ENCODE results near the gene STX8.

The STX8 gene

DNA sequence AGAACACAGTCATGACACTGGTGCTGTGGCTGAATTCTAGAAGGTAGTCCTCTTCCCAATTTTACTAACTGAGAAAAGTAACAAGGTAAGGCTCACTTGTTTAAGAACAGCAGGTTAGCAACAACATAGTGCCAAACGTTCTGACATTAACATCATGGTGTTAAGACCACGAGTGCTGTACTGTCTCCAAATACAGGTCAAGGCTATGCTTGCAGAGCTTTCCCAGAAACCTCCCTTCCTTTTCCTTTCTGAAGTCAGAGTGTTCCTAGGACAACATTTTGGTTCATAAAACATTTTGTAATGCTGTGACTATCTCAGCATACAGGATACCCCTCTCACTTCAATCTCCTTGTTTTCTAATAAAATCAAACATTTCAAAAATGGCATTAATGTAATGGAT lies 144.0 kb downstream of the STX8 start:
- TF ChIP-seq GLIS3 (CRISPR knock-in tag; IDR thresholded peaks at IDR 0.05) = no peak
- no peak for TF ChIP-seq ZNF70 (CRISPR knock-in tag; IDR thresholded peaks at IDR 0.05)
- TF ChIP-seq PPARA (CRISPR knock-in tag; IDR thresholded peaks at IDR 0.05; ENCODE audit: borderline replicate concordance) = no peak
- no peak for TF ChIP-seq SNAI2 (CRISPR knock-in tag; IDR thresholded peaks at IDR 0.05)
- TF ChIP-seq ZFP30 (CRISPR knock-in tag; IDR thresholded peaks at IDR 0.05) = no peak
- no peak for TF ChIP-seq ZFP3 (CRISPR knock-in tag; IDR thresholded peaks at IDR 0.05)
- no peak for TF ChIP-seq ARNTL (CRISPR knock-in tag; IDR thresholded peaks at IDR 0.05; ENCODE audit: borderline replicate concordance, low read depth)
- no peak for TF ChIP-seq ISL1 (CRISPR knock-in tag; IDR thresholded peaks at IDR 0.05)
- no peak for TF ChIP-seq CSDC2 (CRISPR knock-in tag; IDR thresholded peaks at IDR 0.05)
- no peak for TF ChIP-seq OSR1 (CRISPR knock-in tag; IDR thresholded peaks at IDR 0.05)
- TF ChIP-seq, protein P1, sequence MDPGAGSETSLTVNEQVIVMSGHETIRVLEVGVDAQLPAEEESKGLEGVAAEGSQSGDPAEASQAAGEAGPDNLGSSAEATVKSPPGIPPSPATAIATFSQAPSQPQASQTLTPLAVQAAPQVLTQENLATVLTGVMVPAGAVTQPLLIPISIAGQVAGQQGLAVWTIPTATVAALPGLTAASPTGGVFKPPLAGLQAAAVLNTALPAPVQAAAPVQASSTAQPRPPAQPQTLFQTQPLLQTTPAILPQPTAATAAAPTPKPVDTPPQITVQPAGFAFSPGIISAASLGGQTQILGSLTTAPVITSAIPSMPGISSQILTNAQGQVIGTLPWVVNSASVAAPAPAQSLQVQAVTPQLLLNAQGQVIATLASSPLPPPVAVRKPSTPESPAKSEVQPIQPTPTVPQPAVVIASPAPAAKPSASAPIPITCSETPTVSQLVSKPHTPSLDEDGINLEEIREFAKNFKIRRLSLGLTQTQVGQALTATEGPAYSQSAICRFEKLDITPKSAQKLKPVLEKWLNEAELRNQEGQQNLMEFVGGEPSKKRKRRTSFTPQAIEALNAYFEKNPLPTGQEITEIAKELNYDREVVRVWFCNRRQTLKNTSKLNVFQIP (CRISPR knock-in tag; IDR thresholded peaks at IDR 0.05; ENCODE audit: borderline replicate concordance, low read depth) = no peak
- TF ChIP-seq, protein P2, sequence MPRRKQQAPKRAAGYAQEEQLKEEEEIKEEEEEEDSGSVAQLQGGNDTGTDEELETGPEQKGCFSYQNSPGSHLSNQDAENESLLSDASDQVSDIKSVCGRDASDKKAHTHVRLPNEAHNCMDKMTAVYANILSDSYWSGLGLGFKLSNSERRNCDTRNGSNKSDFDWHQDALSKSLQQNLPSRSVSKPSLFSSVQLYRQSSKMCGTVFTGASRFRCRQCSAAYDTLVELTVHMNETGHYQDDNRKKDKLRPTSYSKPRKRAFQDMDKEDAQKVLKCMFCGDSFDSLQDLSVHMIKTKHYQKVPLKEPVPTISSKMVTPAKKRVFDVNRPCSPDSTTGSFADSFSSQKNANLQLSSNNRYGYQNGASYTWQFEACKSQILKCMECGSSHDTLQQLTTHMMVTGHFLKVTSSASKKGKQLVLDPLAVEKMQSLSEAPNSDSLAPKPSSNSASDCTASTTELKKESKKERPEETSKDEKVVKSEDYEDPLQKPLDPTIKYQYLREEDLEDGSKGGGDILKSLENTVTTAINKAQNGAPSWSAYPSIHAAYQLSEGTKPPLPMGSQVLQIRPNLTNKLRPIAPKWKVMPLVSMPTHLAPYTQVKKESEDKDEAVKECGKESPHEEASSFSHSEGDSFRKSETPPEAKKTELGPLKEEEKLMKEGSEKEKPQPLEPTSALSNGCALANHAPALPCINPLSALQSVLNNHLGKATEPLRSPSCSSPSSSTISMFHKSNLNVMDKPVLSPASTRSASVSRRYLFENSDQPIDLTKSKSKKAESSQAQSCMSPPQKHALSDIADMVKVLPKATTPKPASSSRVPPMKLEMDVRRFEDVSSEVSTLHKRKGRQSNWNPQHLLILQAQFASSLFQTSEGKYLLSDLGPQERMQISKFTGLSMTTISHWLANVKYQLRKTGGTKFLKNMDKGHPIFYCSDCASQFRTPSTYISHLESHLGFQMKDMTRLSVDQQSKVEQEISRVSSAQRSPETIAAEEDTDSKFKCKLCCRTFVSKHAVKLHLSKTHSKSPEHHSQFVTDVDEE (CRISPR knock-in tag; IDR thresholded peaks at IDR 0.05) = no peak
- TF ChIP-seq, protein P3, sequence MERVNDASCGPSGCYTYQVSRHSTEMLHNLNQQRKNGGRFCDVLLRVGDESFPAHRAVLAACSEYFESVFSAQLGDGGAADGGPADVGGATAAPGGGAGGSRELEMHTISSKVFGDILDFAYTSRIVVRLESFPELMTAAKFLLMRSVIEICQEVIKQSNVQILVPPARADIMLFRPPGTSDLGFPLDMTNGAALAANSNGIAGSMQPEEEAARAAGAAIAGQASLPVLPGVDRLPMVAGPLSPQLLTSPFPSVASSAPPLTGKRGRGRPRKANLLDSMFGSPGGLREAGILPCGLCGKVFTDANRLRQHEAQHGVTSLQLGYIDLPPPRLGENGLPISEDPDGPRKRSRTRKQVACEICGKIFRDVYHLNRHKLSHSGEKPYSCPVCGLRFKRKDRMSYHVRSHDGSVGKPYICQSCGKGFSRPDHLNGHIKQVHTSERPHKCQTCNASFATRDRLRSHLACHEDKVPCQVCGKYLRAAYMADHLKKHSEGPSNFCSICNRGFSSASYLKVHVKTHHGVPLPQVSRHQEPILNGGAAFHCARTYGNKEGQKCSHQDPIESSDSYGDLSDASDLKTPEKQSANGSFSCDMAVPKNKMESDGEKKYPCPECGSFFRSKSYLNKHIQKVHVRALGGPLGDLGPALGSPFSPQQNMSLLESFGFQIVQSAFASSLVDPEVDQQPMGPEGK (CRISPR knock-in tag; IDR thresholded peaks at IDR 0.05; ENCODE audit: borderline replicate concordance) = no peak
- no peak for TF ChIP-seq TOX (CRISPR knock-in tag; IDR thresholded peaks at IDR 0.05; ENCODE audit: borderline replicate concordance)
- TF ChIP-seq ZNF8 (CRISPR knock-in tag; IDR thresholded peaks at IDR 0.05) = no peak
- TF ChIP-seq, protein P4, sequence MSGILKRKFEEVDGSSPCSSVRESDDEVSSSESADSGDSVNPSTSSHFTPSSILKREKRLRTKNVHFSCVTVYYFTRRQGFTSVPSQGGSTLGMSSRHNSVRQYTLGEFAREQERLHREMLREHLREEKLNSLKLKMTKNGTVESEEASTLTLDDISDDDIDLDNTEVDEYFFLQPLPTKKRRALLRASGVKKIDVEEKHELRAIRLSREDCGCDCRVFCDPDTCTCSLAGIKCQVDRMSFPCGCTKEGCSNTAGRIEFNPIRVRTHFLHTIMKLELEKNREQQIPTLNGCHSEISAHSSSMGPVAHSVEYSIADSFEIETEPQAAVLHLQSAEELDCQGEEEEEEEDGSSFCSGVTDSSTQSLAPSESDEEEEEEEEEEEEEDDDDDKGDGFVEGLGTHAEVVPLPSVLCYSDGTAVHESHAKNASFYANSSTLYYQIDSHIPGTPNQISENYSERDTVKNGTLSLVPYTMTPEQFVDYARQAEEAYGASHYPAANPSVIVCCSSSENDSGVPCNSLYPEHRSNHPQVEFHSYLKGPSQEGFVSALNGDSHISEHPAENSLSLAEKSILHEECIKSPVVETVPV (CRISPR knock-in tag; IDR thresholded peaks at IDR 0.05) = no peak
- TF ChIP-seq ZNF565 (CRISPR knock-in tag; conservative IDR thresholded peaks at IDR 0.05; ENCODE audit: low read depth) = no peak
- TF ChIP-seq TCF4 (CRISPR knock-in tag; IDR thresholded peaks at IDR 0.05; ENCODE audit: borderline replicate concordance) = no peak
- TF ChIP-seq, protein P5, sequence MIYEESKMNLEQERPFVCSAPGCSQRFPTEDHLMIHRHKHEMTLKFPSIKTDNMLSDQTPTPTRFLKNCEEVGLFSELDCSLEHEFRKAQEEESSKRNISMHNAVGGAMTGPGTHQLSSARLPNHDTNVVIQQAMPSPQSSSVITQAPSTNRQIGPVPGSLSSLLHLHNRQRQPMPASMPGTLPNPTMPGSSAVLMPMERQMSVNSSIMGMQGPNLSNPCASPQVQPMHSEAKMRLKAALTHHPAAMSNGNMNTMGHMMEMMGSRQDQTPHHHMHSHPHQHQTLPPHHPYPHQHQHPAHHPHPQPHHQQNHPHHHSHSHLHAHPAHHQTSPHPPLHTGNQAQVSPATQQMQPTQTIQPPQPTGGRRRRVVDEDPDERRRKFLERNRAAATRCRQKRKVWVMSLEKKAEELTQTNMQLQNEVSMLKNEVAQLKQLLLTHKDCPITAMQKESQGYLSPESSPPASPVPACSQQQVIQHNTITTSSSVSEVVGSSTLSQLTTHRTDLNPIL (CRISPR knock-in tag; IDR thresholded peaks at IDR 0.05; ENCODE audit: low read depth) = no peak
- no peak for TF ChIP-seq BACH2 (CRISPR knock-in tag; IDR thresholded peaks at IDR 0.05; ENCODE audit: borderline replicate concordance)
- ATAC-seq = no peak

DNA sequence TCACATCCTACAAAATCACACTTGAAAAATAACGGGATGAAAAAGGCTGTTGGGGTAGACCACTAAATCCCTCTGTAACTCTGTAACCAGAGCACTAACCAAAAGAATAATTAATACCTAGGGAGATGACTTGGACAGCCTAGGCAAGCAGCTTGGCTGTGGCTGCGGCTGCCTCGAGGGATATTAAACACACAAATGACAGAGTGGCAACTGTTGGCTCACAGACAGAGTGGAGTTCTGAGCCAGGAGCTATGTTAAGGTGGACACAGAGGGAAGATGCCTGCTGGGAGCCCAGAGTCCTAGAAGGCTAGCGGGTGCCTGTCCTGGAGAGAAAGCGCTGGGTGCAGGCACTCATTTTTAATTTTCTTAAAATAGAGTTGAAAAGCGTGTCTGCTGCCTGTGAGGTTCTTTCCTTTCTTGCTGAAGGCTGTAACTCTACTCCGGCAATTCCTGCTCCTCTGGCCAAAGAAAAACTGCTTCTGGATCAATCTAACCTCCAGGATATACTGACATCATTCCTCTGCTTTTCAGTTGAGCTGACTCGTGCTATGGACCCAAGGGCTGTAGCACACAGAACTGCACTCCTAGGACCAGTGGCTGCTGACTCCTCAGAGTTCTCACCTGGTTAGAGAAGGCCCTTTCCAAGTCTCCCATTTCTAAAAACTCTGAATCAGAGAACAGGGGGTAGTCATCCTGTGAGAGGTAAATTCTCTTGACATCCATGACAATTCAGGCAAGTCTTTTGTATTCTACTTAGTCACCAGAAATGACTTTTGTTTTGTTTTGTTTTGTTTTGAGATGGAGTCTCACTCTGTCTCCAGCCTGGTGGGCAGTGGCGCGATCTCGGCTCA lies 147.9 kb downstream of the STX8 start:
- ATAC-seq = no peak
- TF ChIP-seq ZNF8 (CRISPR knock-in tag; IDR thresholded peaks at IDR 0.05) (no peak), BACH2 (CRISPR knock-in tag; IDR thresholded peaks at IDR 0.05; ENCODE audit: borderline replicate concordance) (no peak), TOX (CRISPR knock-in tag; IDR thresholded peaks at IDR 0.05; ENCODE audit: borderline replicate concordance) (no peak), ZNF70 (CRISPR knock-in tag; IDR thresholded peaks at IDR 0.05) (no peak), ZFP30 (CRISPR knock-in tag; IDR thresholded peaks at IDR 0.05) (no peak), PPARA (CRISPR knock-in tag; IDR thresholded peaks at IDR 0.05; ENCODE audit: borderline replicate concordance) (no peak), RARB (CRISPR knock-in tag; IDR thresholded peaks at IDR 0.05) (no peak), OSR1 (CRISPR knock-in tag; IDR thresholded peaks at IDR 0.05) (no peak), SNAI2 (CRISPR knock-in tag; IDR thresholded peaks at IDR 0.05) (no peak), CSDC2 (CRISPR knock-in tag; IDR thresholded peaks at IDR 0.05) (no peak), ESRRG (CRISPR knock-in tag; IDR thresholded peaks at IDR 0.05) (no peak), ZC3H10 (CRISPR knock-in tag; IDR thresholded peaks at IDR 0.05) (no peak), ARNTL (CRISPR knock-in tag; IDR thresholded peaks at IDR 0.05; ENCODE audit: borderline replicate concordance, low read depth) (no peak), ZNF565 (CRISPR knock-in tag; conservative IDR thresholded peaks at IDR 0.05; ENCODE audit: low read depth) (no peak)
- TF ChIP-seq, protein P5 (CRISPR knock-in tag; IDR thresholded peaks at IDR 0.05; ENCODE audit: low read depth) = no peak
- TF ChIP-seq, protein P1 (CRISPR knock-in tag; IDR thresholded peaks at IDR 0.05; ENCODE audit: borderline replicate concordance, low read depth) = no peak
- TF ChIP-seq, protein P3 (CRISPR knock-in tag; IDR thresholded peaks at IDR 0.05; ENCODE audit: borderline replicate concordance) = no peak
